CD4-positive, alpha-beta T cell treated with Interleukin-1 beta for 1 hour (primary cell): ENCODE data around the gene PPP2R5D.
A peak's percentile ranks its signal among the peaks of the same experiment; 100 is the strongest.

ENCODE experiments used
- DNase-seq, 2 donors: peaks; one replicate each; pipeline ENCODE4 v3.0.0-alpha.2; 2020 to 2022

PPP2R5D gene

DNA sequence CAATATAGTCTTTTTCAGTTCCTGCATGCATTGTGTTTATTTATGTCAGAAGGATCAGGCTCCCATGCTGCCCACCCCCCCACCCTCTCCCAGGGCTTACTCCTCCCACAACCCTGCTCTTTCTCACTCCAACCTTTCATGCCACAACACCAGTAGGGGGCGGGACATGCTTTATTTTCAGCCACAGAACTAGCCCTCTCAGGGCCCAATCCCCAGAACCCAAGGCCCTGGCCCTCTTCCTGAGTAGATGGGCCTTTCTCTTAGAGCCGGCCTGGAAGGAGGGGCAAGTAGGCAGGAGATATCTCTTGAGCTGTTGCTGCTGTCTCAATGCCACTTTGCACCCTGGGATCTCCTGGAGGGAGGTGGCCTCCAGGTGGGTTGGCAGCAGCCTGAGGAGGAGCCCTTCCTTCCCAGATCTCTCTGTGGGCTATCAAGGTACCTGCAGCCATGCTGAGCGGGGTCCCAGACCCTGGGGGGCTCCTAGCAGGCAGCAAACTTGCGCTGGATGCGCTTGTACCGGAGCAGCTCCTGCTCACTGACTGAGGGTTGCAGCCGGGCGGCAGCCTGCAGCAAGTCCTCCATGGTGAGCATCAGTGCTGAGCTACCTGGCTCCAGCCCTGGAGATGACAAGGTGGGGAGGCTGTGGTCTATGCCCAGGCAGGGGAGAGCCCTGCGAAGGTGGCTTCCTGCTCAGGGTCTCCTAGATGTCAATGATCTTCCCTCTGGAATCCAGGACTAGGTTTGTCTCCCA, 20.3 kb upstream of the PPP2R5D start:
- DNase-seq = peak; percentile 20 to 44

DNA sequence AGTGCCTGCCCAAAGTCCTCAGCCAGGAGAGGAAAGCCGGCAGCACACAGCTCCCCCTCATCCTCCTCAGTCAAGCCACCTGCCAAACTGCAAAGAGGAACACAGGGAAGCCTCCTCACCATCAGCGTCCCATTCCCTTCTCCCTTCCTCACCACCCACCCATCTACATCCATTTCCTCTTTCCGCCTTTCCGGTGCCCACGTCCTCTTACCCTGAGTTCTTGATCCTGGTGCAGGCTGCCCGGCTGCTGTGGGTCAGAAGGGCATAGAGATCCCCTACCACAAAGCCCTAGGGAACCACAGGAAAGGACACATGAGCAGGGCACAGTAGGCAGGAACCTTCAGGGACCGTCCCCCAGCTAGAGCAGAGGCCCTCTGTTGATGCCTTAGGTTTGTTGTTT, 17.8 kb upstream of the PPP2R5D start:
- no peak for DNase-seq

DNA sequence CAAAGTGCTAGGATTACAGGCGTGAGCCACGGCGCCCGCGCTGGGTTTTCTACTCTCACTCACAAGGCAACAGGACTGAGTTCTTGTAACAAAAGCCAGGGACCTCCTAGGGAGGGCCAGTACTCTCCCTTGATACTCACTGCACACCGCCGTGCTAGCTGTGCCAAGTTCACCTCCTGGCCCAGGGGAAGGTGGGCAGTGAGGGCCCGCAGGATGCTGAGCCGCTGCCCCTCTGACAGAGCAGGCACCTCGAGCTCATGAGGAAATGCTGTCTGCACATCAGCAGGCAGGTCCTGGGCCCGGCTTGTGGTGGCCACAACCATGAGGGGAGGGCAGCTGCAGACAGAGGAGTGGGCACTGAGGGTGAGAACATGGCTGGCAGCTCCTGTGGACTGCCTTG, 17.1 kb upstream of the PPP2R5D start:
- no peak for DNase-seq

DNA sequence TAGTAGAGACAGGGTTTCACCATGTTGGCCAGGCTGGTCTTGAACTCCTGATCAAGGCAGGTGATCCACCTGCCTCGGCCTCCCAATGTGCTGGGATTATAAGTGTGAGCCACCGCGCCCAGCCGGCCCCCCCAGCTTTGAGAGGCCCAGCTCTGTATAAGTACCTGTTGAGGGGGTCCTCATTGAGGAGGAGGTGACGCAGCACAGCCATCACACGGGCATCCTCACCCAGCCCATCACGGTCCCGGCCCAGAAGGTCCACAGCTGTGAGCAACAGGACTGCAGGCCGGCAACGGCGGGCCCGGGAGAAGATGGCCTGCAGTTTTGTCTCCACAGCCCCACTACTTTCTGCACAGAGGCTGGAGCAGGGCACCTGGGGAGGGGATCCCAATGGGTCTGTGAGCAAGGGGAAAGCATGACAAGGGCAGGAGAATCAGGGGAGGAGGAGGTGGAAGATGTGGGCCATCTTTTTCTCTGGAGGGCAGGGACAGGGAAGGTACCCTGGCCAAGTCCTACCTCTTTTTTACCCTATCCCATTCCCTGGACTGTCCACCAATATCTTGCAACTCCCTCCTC, 16.2 kb upstream of the PPP2R5D start:
- no peak for DNase-seq

DNA sequence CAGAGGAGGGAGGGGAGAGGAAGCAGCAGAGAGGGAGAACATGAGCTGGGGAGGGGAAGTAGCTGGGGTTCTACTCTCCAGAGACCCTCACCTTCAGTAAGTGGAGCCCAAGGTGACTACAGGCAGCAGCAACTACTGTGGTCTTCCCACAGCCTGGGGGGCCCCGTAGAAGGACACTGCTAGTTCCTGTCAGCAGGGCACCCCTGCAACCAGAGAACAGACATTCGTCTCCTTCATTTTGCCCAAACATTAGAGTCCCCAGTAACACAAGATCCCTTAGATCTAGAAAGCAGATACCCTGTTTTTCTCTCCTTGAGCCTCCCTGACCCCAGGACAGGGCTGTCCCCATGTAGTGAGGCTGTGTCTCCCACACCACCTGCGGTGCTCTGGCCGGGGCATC, 15.6 kb upstream of the PPP2R5D start:
- no peak for DNase-seq

DNA sequence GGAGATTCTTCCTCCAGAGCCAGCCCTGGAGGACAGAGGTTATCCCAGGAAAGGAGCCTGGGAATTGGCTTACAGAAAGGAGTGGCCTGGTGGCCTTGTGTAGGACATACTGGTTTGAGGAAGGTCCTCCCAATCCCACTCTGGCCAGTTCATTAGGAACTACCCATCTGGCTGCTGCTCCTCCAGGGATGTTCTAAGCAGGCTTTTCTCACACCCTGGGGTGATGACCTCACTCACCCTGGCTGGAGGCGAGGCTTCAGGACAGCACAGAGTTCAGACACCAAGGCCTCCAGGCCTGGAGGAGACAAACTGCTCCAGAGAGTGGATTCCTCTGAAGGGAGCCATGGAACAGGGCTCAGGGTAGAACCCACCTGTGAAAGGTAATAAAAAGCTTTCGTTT, 14.9 kb upstream of the PPP2R5D start:
- DNase-seq = no peak

DNA sequence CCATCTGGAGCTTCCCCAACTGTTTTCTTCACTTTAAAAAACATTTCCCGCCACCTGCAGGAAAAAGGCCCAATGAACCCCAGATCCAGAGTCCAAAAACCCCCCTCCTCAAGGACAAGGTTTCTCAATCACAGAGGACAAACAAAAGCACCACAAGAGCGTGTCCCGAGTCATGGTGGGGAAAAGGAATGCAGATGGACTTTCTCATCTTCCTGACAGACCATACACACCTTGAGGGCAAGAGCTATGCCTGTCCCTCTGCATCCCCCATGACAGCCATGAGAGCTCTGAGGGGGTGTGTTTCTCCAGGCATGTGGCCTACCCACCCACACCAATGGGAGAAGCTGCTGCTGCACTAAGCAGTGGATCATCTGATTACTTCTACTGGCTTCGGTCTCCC, 14.4 kb upstream of the PPP2R5D start:
- DNase-seq = no peak

DNA sequence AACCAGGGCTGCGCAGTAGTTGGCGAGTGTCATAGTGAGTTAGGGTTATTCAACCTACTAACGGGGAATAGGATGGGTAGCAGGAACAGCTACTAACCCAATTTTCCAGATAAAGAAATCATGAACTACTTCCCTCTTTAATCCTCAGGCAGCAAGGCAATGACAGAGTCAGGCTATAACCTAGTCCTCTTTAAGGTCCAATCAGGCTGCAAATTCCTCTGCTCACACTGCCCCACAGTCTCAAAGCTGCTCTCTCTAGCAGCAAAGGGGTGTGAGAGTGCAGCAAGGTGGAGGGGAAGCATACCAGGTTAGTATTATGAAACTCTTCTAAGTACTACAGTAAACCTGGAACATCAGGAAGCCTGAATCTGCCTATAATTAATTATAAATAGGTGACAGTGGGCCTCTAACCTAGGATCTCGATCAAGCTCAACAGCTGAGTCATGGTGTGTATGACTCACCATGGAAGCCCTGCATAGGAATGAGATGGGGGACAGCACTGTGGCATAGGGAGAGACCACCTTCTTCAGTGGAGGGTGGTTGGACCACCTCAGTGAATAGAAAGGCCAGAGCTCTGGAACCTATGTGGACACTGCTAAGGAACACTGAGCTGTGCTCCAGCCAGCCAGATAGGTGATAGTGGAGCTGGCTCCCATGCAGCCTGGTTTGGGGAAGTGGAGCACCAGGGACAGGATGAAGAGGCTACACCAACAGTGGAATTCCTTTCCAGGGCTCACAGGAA, 13.3 kb upstream of the PPP2R5D start:
- DNase-seq = no peak

DNA sequence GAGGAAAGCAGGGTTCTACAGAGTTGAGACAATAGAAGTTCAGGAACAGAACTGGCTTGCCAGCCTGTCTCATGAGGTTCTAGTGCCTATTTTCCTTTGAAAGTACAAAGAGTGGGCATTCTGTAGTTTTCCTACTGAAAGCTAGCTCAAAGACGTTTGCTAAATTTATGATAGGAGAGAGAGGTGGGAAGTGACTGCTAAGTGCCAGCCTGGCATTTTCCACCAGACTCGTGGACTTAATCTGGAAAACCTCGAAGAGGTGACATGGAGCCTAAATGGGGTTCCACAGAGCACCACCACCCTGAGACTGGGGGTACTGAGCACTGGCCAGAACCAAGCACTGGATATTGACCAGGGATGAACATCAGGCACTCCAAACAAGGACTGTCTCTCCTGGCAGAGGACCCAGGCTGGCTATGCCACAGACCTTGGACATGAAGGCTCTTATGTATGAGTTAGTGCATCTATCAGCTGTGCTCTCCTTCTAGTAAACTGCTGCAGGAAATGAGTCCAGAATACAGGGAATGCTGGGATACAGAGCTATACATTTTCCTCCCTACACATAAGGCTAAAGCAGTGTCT, 12.5 kb upstream of the PPP2R5D start:
- DNase-seq = no peak

DNA sequence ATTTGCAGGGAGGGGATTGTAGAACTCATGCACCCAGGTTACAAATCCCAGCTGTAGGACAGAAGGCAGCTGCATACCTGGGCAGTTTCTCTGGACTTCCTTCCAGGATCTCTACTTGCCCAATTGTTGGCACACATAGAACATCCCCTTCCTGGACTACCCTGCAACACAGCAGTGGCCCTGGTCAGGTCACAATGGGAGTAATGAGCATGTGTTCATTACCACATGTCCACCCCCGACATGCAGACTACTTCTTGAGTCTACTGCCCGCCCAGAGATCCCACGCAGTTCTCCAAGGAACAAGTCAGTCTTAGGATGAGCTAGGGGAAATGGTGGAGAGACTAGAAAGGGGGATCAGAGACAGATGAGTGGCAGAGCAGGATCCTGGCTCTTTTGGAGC, 10.4 kb upstream of the PPP2R5D start:
- no peak for DNase-seq

DNA sequence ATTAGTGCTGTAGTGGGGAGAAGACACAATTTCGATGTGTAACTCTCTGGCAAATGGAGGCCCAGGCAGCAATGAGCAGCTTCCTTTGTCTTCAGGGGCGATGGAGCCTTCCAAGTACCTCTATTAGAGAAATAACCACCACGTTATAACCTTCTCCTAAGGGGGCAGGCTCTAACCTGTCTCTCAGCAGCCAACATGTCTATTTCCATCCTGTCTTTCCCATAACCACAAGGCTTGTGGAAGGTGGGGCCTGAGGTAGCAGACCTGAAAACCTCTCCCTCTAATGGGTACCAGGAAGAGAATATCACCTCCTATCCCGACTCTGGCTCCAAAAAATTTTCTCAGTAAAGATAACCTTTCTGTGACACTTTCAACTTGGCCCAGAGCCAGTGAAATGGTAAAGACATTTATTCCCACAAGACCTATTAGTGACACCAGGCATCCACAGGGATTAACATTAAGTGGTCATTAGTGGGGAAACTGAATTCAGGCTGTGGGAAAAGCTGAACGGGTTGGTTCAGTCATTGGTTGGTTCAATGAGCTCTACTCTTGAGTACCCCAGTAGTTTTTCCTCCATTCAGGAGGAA, 9.4 kb upstream of the PPP2R5D start:
- DNase-seq = no peak

DNA sequence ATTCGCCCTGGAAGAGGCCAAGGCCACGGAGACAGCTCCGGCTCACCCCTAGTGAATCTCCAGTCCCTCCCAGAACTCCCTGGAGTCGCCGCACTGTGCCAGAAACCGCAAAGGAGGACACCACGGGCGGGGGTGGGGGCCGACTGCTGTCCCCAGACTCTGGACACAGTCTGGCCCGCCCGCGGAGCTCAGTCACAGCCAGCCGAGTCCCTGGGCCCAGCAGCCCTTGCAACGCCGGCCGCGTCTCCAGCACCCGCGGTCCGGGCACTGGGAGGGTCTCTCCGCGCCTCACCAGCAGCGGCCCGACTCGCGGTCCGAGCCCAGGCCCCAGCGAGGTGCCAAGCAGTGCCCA, 5.9 kb upstream of the PPP2R5D start:
- DNase-seq = no peak

DNA sequence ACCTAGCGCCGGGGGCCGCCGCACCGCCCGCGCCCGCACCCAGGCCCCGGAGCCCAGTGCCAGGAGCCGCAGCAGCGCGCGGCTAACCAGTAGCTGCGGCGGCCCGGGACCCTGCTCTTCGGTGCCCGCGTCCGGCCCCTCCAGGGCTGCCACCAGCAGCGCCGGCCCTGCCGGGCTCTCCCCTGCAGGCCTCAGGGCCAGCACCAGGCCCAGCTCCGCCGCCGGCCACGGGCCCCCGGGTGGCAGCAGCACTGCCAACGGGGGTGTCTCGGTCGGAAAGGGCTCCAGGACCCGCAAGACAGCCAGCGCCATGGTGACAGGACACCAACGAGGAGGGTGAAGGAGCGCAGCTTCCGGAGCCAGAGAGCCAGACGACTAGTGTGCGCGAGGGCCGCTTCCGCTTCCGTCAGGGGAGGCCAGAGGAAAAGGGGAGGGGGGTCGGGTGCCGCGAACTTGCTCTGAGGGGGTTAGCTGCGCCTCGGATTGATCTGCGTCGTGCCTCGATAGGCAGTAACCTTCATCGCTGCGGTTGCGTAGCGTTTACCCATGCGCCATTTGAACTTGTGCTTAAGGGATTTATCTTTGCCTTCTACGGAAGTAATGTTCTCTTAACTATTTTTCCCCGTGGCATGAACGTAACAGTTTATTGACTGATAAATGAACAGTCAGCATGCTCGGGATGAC, 5.4 kb upstream of the PPP2R5D start, which contains the start of gene PEX6:
Gene PEX6, minus strand, starts transcription at position 343 of the 684 bp plus-strand sequence. Its CDS starts 31 bp downstream, at position 312.
- peak; percentile 93 to 95 for DNase-seq

DNA sequence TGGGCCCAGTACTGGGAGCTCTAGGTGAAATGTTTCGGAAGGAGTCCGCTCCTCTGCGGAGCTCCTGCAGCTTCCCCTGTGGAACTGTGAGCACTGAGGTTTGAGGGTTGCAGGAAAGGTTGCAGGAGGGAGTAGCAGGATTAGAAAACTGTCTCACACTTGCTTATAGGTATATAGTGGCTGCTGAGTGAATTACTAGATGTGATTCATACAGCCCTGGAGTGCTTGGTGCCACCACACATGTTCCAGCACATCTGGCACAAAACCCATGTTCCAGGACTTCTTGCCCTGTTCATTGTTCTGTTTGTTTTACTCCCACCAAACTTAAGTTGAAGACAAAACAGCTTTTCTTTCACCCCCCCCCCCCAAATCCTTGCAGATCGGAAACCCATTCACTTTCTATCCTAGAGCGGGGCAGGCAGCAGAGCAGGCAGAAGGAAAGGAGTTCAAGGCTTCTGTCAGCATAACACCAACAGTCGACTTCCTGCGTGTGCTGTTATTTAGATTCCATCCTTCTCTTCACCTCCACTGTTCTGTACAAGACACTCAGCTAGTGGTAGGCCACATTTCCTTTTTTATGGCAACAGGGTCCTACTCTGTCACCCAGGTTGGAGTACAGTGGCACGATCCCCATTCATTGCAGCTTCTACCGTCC, 4.7 kb upstream of the PPP2R5D start:
- no peak for DNase-seq

DNA sequence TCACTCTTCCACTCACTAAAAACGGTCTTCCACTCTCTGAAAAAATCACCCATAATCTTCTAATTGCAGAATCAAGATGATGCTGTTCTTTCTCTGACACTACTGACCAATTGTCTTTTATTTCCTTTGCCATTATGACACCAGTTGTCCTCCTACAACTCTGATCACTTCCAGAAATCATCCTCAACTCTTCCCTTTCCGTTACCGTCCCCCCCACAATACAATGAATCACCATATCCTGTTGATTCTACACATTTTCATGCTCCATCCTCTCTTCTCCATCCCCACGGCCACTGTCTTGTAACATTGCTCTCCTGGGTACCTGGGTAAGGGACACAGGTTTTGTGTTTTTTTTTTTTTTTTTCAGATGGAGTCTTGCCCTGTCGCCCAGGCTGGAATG, 2.5 kb upstream of the PPP2R5D start:
- DNase-seq = no peak

DNA sequence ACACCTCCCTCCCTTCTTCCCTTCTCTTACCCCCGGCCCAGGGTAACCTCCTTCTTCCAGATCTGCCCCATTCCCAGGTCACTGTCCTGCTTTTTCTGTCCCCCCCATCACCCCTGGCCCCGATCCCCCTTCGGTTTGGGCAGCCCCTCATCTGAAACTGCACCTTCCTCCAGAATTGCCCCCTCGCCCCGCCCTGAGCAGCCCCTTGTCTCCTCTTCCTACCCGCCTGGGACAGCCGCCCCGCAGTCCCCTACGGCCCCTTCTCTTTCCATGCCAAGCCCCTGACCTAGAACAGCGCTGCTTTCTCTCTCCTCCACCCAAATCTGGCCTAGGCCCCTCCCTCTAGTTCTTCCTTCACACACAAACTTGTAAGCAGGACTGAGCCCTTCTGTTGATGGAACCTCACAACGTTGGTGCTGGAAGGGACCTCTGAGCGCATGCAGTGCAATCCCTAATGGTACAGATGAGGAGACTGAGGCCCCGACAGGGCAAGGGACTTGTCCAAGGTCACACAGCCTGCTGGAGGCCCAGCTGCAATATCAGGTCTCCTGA, 630 bp downstream of the PPP2R5D start:
- no peak for DNase-seq

DNA sequence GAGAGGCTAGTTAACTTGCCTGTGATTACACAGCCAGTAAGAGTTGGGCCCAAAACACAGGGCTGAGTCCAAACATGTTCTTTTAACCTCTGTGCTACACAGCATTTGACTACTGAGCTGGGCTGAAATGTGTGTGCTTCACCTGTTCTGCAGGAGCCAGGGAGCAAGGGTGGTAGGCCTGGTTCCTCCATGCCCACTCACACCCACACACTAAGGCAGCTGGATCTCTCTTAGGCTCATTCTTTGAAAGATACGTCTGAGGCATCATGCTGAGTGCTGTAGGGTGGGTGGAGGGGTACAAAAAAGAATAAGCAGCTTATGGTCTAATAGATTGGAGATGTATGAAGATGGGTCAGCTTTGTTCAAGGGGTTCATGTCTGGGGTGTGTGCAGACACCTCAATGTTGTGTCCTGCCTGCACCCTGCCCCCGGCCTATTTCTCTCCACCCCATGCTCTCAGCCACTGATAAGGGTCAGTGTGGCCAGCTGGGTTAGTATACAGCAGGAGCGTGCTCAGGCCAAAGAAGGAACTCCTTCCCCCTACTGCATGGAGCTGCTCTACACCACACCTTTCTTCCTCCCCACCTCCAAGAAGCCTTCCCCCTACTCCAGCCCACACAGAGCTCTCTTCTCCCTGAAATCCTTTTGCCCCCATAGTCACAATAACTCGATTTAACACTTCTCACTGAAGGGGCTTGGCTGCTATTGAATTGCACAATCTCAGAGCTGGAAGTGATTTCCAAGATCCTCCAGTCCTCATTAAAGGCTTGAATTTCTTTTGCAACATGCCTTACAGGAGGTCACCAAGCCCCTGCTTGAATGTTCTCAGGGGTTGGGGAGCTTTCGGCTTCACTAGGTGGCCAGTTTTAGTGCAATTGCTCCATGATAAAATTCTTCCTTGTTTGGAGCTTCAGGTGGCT, 3.4 kb downstream of the PPP2R5D start:
- no peak for DNase-seq

DNA sequence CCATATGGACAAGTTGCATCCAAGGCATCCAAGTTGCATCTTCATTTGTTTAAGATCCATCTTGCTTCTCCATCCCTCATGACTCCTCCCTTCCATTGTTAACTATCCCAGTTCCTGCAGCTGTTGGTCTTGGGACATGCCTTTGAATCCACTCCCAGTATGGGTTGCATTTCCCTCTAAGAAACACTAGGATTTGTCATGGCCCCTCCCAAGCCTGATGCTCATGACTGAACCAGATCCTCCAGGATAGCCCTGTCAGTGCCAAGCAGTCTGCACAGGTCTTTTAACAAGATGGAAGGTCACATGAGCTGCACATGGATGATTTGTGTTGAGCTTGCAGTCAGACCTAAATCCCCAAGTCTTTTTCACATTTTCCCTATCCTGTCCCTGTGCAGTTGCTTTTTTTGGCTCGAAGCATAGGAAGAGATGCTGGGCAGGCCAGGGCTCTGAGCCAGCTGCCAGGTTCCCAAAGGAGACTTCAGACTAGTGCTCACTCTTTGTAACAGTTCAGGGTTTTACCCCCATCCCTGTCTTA, 4.2 kb downstream of the PPP2R5D start:
- DNase-seq = no peak

DNA sequence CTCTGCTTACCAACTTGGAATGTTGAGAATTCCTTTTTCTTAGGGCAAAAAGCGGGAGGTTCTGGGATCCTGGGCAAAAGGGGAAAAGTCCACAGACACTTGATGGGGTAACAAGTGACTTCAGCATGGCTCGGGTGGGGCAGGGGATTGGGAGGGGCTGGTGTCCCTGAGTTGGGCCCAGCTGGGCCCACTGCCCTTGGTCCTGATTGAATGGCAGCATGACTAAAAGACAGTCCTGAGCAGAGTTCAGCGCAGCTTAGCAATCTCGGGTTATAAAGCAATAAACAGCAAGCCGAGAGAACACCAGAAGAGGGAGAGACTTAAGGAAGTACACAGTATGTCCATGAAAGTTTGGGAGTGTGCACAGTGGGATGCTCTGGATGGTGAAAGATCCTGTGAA, 5.6 kb downstream of the PPP2R5D start:
- DNase-seq = no peak

DNA sequence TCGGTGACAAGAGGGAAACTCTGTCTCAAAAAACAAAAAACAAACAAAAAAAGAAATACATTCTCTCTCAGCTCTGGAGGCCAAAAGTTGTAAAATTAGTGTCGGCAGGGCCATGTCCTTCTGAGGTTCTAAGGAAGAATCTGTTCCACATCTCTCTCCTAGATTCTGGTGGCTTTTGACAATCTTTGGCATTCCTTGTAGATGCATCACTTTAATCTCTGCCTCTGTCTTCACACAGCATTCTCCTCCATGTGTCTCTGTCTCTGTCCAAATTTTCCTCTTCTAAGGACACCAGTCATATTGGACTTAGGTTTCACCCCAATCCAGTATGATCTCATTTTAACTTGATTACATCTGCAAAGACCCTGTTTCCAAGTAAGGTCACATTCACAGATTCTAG, 9.1 kb downstream of the PPP2R5D start:
- DNase-seq = no peak

DNA sequence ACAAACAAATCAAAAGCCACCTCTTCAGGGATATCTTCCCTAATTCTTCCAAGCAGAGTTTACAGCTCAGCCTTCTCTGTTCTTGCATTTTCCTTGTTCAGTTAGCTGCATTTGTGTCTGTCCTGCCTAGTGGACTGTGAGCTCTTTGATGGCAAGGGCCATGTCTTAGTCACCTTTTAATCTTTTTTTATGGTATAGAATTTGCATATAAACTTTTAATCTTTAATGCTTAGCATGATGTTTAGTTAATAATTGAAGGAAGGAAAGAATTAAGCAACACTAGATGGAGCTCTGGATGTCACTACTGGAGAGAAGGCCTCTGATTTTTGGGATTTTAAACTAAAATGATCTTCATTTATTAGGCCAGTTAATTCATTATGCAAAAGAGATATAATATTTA, 12.1 kb downstream of the PPP2R5D start:
- no peak for DNase-seq
